ENCODE data around the gene PPL. TPM values are rescaled to one million over a fixed set of nuclear protein-coding genes. Genes with fewer than 3 reads are reported as not detected.

Gene PPL
- total and polyA plus RNA-seq, 2 experiments from 2014 or later, result 8.4 to 10.8 TPM

- H3K4me3 ChIP-seq, result no peak overlapping the region
- H3K27me3 ChIP-seq, result no peaks in the 10 kb centered on the region
- H3K27ac ChIP-seq, result no peak overlapping the region
- TF ChIP-seq CTCF (IDR thresholded peaks at IDR 0.05; ENCODE audit: low read depth, low read length), result no peak
- peaks cover 13% of the 10 kb centered on the region for H3K36me3 ChIP-seq
- no peaks in the 10 kb centered on the region for H3K4me1 ChIP-seq (ENCODE audit: low read depth)
- H3K9me3 ChIP-seq (ENCODE audit: low read depth), result no peaks in the 10 kb centered on the region
- DNase-seq (ENCODE audit: low read depth in 1 of 2, low spot score in 1 of 2), result no peak
Observed at GRCh38 chr16:4890026-4890425, 46.9 kb downstream of the PPL start.

GRCh38 chr16:4888428-4889135, 48.4 kb downstream of the PPL start:
- H3K27me3 ChIP-seq, result no peaks in the 10 kb centered on the region
- TF ChIP-seq CTCF (IDR thresholded peaks at IDR 0.05; ENCODE audit: low read depth, low read length), result no peak
- H3K27ac ChIP-seq, result no peak overlapping the region
- H3K9me3 ChIP-seq (ENCODE audit: low read depth), result no peaks in the 10 kb centered on the region
- DNase-seq (ENCODE audit: low read depth in 1 of 2, low spot score in 1 of 2), result no peak
- peaks cover 21% of the 10 kb centered on the region for H3K36me3 ChIP-seq
- H3K4me3 ChIP-seq, result no peak overlapping the region
- no peaks in the 10 kb centered on the region for H3K4me1 ChIP-seq (ENCODE audit: low read depth)

- no peaks in the 10 kb centered on the region for H3K9me3 ChIP-seq (ENCODE audit: low read depth)
- H3K27ac ChIP-seq, result no peak overlapping the region
- no peak overlapping the region for H3K4me3 ChIP-seq
- no peak for DNase-seq (ENCODE audit: low read depth in 1 of 2, low spot score in 1 of 2)
- H3K27me3 ChIP-seq, result no peaks in the 10 kb centered on the region
- no peak for TF ChIP-seq CTCF (IDR thresholded peaks at IDR 0.05; ENCODE audit: low read depth, low read length)
- peaks cover 26% of the 10 kb centered on the region for H3K36me3 ChIP-seq
- peaks cover 9% of the 10 kb centered on the region for H3K4me1 ChIP-seq (ENCODE audit: low read depth)
Observed at GRCh38 chr16:4886151-4886550, 50.8 kb downstream of the PPL start.

GRCh38 chr16:4884972-4885874, 51.7 kb downstream of the PPL start:
- H3K27me3 ChIP-seq, result no peaks in the 10 kb centered on the region
- DNase-seq (ENCODE audit: low read depth in 1 of 2, low spot score in 1 of 2), result no peak
- H3K9me3 ChIP-seq (ENCODE audit: low read depth), result no peaks in the 10 kb centered on the region
- no peak overlapping the region for H3K27ac ChIP-seq
- TF ChIP-seq CTCF (IDR thresholded peaks at IDR 0.05; ENCODE audit: low read depth, low read length), result no peak
- no peak overlapping the region for H3K4me3 ChIP-seq
- peaks cover 9% of the 10 kb centered on the region for H3K4me1 ChIP-seq (ENCODE audit: low read depth)
- H3K36me3 ChIP-seq, result peaks cover 35% of the 10 kb centered on the region

GRCh38 chr16:4884209-4884608, 52.7 kb downstream of the PPL start:
- DNase-seq (ENCODE audit: low read depth in 1 of 2, low spot score in 1 of 2), result no peak
- no peaks in the 10 kb centered on the region for H3K27me3 ChIP-seq
- no peak for TF ChIP-seq CTCF (IDR thresholded peaks at IDR 0.05; ENCODE audit: low read depth, low read length)
- no peaks in the 10 kb centered on the region for H3K9me3 ChIP-seq (ENCODE audit: low read depth)
- H3K4me1 ChIP-seq (ENCODE audit: low read depth), result peaks cover 9% of the 10 kb centered on the region
- peaks cover 40% of the 10 kb centered on the region for H3K36me3 ChIP-seq
- no peak overlapping the region for H3K4me3 ChIP-seq
- H3K27ac ChIP-seq, result no peak overlapping the region
